GM12872 (cell line): ENCODE data around the gene GPATCH2L.

Source experiments
- TF ChIP-seq, protein P1 (sequence below): IDR thresholded peaks from 3 replicates; pipeline ENCODE4 v1.5.1; 2011; ENCODE audit warnings: low read depth, mild to moderate bottlenecking, low read length, moderate library complexity; ENCODE audit not compliant: insufficient read depth

The GPATCH2L gene

DNA sequence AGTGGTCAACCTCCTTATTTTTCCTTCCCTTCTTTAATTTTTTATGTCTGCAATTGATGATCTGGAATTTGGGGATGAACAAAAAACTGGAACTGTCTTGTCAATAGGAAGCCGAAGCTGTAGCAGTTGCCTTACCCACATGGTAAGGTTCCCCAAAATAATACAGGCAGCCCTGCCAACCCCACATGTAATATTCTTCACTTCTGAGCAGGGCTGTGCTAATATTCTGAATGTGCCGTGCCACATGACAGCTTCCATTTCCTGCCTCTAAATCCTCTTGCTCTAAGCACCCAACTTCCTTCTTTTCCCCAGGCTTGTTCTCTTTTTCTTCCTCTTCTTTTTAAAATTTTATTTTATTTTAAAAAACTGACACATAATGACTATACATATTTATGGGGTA, 39.6 kb downstream of the GPATCH2L start:
- TF ChIP-seq, protein P1, sequence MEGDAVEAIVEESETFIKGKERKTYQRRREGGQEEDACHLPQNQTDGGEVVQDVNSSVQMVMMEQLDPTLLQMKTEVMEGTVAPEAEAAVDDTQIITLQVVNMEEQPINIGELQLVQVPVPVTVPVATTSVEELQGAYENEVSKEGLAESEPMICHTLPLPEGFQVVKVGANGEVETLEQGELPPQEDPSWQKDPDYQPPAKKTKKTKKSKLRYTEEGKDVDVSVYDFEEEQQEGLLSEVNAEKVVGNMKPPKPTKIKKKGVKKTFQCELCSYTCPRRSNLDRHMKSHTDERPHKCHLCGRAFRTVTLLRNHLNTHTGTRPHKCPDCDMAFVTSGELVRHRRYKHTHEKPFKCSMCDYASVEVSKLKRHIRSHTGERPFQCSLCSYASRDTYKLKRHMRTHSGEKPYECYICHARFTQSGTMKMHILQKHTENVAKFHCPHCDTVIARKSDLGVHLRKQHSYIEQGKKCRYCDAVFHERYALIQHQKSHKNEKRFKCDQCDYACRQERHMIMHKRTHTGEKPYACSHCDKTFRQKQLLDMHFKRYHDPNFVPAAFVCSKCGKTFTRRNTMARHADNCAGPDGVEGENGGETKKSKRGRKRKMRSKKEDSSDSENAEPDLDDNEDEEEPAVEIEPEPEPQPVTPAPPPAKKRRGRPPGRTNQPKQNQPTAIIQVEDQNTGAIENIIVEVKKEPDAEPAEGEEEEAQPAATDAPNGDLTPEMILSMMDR: no peak

DNA sequence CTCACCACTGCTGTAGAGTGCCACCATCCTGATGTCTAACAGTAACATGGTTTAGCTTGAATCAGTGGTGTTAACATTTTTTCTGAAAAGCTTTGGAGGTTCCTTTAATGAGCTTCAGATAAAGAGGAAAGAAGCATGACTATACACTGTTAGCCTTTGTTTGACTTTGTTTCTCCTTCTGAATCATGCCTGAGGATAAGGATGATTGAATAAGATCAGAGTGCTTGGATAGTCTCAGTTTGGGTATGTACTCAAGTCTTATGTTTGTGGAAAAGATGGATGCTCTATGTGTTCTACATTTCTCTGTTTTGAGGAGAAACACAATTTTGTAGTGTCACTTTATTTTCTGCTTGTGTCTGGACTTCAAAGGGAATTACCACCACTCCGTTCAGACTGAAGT, 42.0 kb downstream of the GPATCH2L start:
- TF ChIP-seq, protein P1: no peak

DNA sequence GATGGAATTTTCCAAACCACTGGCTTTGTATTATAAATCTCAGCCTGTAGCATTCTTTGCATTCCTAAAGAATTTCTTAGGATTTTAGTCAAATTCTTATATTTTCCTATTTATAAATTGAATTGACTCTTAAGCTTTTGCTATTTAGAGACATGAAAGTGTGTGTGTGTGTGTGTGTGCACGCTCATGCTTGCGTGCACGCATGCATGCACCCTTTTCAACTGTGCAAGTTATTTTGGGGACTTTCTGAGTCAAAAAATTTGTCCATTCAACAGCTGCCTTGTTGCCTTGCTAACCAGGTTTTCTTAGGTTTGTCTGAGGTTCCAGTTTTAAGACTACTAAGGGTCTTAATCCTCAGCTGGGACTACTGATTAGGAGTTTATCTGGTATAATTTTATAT, 42.6 kb downstream of the GPATCH2L start:
- TF ChIP-seq, protein P1: no peak

DNA sequence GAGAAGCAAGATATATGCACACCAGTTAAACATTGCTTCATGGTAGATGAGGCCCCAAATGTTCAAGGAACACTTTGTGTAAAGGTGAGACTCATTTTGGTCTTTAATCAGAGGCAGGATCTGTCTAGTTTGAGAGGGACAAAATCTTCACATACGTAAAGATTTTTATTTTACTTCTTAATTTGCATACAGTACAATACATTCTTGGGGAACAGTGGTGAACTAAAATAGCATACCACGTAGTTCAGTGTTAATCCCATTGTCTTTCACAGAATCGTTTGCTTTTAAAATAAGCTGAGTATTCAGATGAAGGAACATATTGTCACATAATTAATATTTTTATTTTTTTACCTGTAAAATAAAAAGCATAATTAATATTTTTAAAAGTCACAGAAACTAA, 43.3 kb downstream of the GPATCH2L start:
- TF ChIP-seq, protein P1: no peak

DNA sequence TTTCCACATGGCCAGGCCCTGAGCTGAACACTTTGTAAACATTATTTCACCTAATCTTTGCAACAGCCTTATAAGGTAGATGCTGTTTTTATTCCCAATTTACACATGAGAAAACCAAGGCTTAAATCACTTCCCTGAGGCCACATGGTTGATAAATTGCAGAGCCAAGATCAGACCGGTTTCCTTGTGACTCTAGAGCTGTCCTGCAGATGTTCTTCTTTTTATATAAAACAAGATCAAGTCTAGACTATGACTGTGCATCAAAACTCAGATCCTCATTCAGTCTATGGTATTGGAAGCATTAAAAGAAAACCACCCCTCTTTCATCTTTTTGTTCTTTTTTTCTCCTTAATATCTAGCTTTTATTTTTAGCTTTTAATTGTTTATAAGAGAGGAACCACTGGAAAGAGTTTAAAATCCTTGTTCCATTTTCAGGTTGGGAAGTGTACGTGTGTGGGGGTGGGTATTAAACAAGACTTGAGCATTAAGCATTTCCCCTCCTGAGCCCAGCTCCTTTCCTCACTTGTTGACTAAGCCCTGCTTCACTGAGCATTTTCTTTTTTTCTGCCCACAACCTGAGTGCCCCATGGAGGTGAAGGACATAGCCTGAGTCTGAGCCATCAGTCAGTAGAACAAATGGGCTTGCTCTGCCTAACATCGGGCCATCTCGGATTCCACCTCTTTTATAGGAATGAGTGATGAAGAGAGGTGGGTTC, 45.4 kb downstream of the GPATCH2L start:
- TF ChIP-seq, protein P1: no peak

DNA sequence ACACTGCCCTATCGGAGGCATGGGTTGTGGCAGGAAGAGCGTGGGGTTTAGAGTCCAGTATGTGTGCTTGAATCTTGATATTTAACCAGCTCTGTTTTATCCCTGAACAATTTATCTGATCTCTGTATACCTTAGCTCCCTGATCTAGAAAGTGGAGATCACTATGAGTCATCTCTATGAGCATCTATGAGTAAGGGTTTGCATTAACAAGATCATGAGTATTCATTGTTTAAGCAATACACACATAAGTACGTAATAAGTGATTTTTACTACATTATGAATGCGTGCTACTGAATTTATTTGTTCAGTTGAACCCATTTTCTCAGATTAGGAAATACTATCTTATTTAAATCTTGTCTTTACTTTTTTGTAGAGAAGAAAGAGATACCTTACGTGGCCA, 49.4 kb downstream of the GPATCH2L start:
- TF ChIP-seq, protein P1: no peak

DNA sequence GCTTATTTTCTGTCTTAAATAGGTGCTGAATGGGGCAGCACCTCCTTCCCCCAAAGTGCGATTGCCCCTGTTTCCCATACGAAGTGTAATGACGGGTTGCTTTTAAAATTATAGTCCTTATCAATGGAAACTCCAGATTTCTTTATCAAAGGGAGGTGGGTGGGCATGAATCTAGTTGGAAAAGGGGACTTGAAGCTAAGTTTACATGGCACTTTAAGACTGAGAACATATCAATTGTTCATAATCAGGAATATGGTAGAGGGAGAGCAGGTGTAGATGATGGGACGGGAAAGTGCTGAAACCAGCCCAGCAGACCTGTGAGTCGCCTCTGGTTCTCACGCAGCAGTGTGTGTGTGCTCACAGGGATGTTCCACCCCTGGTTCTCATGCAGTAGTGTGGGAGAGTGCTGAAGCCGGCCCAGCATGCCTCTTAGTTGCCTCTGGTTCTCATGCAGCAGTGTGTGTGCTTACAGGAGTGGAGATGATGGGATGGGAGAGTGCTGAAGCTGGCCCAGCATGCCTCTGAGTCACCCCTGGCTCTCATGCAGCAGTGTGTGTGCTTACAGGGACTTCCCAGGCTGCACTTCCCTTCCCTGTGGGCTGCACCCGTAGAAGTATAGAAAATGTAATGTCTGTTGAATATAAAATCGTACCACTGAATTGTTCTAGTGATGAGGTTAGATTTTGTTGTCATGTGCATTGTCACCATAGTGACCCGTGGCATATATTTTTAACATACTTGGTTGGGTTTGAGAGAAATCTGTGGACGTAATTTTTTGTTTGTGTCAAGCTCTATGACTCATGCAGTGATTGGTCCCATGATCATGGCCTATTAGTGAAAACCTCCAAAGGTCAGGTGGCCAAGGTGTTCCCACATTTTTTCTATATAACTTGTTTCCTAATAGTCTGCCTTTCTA, 51.6 kb downstream of the GPATCH2L start:
- TF ChIP-seq, protein P1: no peak
